SJCRH30 (cell line): ENCODE measurements around the gene ENHO. TPM values are rescaled to one million over a fixed set of nuclear protein-coding genes. Genes with fewer than 3 reads are reported as not detected.
A peak's percentile ranks its signal among the peaks of the same experiment; 100 is the strongest.

Source experiments
- DNase-seq, 2 experiments: peaks; one replicate each; pipeline ENCODE4 v3.0.0-alpha.2; 2015 to 2020
- H3K27ac ChIP-seq: fragments of 250-450 bp; sonication (Bioruptor Pico); 2 replicates; pipeline ENCODE4 v1.5.1; 2020; ENCODE audit warnings: mild to moderate bottlenecking, moderate library complexity
- H3K27me3 ChIP-seq: fragments of 250-450 bp; sonication (Bioruptor Pico); 2 replicates; pipeline ENCODE4 v1.5.1; 2020; ENCODE audit warnings: mild to moderate bottlenecking, moderate library complexity
- H3K36me3 ChIP-seq: fragments of 250-450 bp; sonication (Bioruptor Pico); 2 replicates; pipeline ENCODE4 v1.5.1; 2020; ENCODE audit warnings: mild to moderate bottlenecking, moderate library complexity
- H3K4me1 ChIP-seq: fragments of 250-450 bp; sonication (Bioruptor Pico); 2 replicates; pipeline ENCODE4 v1.5.1; 2020; ENCODE audit warnings: mild to moderate bottlenecking, moderate library complexity
- H3K4me3 ChIP-seq: fragments of 250-450 bp; sonication (Bioruptor Pico); 2 replicates; pipeline ENCODE4 v1.5.1; 2020; ENCODE audit warnings: mild to moderate bottlenecking, moderate library complexity
- H3K9me3 ChIP-seq: fragments of 250-450 bp; sonication (Bioruptor Pico); replicated peaks from 2 replicates; pipeline ENCODE4 v1.5.1; 2020; ENCODE audit warnings: mild to moderate bottlenecking, moderate library complexity
- total RNA-seq: library from RNA; depleted of rRNA; stranded (reverse); fragments of >200 nt; shearing (Covaris generic); gene quantifications from 2 replicates; pipeline ENCODE4 v1.2.3, GENCODE V29; 2014

The ENHO gene
- total RNA-seq, 1 experiment from 2014 or later = not detected

DNA sequence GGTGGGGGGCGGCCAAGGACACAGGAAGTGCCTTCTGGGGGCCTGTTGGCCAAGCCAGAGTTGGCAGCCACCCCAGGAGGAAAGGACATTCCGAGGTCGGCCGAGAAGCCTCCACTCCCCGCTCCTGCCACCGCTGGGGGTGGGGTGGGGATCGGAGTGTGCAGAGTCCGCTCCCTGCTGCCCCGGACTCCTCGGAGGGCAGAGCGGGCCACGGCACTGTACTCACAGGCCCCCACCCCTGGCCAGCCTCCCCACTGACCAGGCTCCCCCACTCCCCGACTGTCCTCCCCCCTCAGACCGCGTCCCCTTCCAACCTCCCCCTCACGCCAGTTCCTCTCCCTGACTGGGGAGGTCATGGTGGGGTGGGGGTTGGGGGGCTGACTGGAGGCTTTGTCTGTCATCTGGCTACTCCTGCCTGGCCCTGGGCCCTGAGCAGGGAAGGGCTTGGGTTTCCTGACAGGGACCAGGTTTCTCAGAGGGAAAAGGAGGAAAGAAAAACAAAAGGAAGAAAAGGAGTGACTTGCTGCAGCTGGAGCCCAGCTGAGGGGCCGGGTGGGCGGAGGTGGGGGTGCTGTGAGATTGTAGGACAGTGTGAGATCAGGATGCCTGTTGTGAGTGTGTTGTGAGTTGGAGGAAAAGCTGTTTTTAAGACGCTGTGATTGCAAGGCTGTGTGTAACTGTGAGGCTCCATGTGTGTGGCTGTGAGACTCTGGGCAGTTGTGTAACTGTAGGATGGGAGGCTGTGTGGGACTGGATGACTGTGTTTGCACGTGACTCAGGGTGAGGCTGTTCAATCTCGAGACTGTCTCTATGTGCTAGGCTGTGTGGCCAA is 37.0 kb upstream of the ENHO start:
- peak; percentile 56 to 63 for DNase-seq

GRCh38 chr9:34558919-34559623 is 36.3 kb upstream of the ENHO start:
- Histone ChIP-seq H3K4me3 (peak overlapping the region; percentile 53), H3K36me3 (no peaks in the 10 kb centered on the region), H3K9me3 (no peaks in the 10 kb centered on the region), H3K27me3 (no peaks in the 10 kb centered on the region), H3K4me1 (peaks cover 44% of the 10 kb centered on the region), H3K27ac (peak overlapping the region; percentile 70)
- peak; percentile 87 to 90 for DNase-seq

More for the DNA sequence above, 37.0 kb upstream of the ENHO start:
- H3K27me3 ChIP-seq = no peaks in the 10 kb centered on the region
- peak overlapping the region; percentile 70 for H3K27ac ChIP-seq
- no peaks in the 10 kb centered on the region for H3K36me3 ChIP-seq
- H3K4me3 ChIP-seq = peak overlapping the region; percentile 53
- no peaks in the 10 kb centered on the region for H3K9me3 ChIP-seq
- peaks cover 36% of the 10 kb centered on the region for H3K4me1 ChIP-seq

DNA sequence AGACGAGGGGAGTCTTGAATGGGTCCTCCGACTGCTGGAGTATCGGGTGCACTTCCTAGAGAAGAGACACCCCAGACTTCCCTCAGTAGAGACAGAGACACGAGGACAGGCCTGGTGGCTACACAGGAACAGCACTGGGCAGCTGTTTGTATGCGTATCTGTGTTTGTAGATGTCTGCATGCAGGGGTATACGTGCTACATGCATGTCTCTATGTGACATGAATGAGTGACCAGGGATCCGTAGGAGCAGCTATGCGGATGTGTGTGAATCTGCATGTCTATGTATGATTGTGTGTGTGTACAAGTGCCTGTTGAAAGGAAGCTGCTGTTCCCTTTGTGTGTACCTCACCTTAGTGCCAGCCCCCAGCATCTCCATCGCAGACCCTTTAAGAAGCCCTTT is 35.6 kb upstream of the ENHO start:
- Histone ChIP-seq H3K4me1 (peaks cover 51% of the 10 kb centered on the region), H3K36me3 (no peaks in the 10 kb centered on the region), H3K27me3 (no peaks in the 10 kb centered on the region), H3K4me3 (no peak overlapping the region), H3K9me3 (no peaks in the 10 kb centered on the region), H3K27ac (peak overlapping the region; percentile 70)
- peak; percentile 21 to 53 for DNase-seq

DNA sequence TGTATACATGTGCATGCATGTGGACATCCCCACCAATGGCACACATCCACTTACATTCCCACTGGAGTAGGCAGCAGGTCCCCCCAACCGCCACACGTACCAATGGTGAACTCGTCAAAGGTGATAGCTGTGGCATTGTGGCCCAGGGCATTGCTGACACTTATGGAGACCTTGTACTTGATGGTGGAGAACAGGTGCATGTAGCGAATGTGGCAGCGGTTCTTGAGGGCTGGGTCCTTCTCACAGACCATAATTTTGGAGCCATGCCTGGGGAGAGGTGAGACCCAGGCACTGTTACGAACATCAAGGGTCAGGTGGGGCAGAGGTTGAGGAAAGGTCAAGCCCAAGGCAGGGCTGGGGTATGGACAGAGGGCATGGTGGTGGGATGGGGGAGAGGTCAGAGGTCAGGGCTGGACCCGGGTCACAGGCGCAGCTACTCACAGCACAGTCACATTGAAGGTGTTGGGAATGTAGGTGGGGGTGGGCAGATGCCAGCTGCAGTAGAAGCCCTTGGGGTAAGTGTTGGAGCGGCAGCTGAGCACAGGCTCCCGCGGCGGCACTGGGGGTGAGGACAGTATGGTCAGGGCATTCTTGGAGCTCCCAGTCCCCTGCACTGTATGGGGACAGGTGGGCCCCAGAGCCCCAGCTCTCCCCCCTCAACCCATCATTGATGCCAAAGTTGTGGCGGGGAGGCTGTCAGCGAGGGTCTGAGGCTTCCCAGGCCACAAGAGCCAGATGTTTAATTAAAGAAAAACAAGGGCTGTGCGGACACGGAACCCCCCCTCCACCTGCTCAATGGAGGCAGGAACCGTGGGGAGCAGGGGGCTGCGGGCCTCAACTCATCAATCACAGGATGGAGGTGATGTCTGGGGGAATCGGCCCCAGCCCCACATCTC is 34.9 kb upstream of the ENHO start:
- Histone ChIP-seq H3K27ac (peak overlapping the region; percentile 70), H3K27me3 (no peaks in the 10 kb centered on the region), H3K4me1 (peaks cover 55% of the 10 kb centered on the region), H3K4me3 (no peak overlapping the region), H3K9me3 (no peaks in the 10 kb centered on the region), H3K36me3 (no peaks in the 10 kb centered on the region)
- peak; percentile 55 to 73 for DNase-seq

DNA sequence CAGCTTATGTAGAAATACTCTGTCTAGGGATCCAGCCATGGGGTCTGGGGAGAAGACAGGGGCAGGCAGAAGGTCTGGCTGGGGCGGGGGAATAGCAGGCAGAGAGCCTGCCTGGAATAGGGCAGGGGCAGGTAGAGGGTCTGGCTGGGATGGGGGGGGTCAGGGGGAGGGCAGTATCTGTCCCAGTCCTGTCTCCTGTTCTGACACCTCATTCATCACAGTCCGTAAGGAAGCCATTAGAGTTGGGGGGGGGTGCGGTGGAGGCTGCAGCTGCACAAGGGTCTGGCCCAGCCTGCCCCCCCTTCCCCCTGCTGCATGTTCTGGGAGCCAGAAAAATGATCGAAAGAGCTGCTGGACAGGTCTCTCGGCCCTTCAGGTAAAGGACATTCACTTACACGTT is 34.2 kb upstream of the ENHO start:
- no peaks in the 10 kb centered on the region for H3K27me3 ChIP-seq
- peaks cover 55% of the 10 kb centered on the region for H3K4me1 ChIP-seq
- H3K9me3 ChIP-seq = no peaks in the 10 kb centered on the region
- no peaks in the 10 kb centered on the region for H3K36me3 ChIP-seq
- no peak overlapping the region for H3K27ac ChIP-seq
- no peak overlapping the region for H3K4me3 ChIP-seq
- no peak for DNase-seq

DNA sequence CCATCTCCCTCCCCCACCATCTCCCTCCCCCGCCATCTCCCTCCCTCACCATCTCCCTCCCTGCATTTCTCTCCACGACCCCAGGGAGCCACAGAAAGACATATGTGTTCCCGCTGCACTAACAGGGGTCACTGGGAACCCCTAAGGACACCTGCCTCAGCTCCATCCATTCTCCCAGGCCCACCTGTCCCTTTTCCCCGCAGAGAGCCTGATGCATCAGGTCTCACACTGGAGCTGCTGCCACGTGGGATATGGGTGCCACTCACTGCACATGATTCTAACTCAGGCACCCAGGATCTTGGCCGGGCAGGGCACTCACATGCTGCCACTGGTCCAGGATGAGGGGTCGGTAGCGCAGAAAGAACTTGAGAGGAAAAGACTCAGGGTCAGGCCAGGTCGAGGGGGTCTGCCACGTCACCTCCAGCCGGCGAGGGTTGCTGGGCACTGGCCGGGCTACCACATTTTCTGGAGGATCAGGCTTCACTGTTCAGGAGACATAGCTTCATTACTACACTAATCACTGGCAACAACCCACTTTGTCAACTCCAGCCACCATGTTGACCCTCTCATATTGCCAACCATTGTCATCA is 33.2 kb upstream of the ENHO start:
- H3K4me1 ChIP-seq = peaks cover 55% of the 10 kb centered on the region
- no peaks in the 10 kb centered on the region for H3K27me3 ChIP-seq
- no peak overlapping the region for H3K27ac ChIP-seq
- no peak overlapping the region for H3K4me3 ChIP-seq
- DNase-seq = no peak
- H3K9me3 ChIP-seq = no peaks in the 10 kb centered on the region
- no peaks in the 10 kb centered on the region for H3K36me3 ChIP-seq

DNA sequence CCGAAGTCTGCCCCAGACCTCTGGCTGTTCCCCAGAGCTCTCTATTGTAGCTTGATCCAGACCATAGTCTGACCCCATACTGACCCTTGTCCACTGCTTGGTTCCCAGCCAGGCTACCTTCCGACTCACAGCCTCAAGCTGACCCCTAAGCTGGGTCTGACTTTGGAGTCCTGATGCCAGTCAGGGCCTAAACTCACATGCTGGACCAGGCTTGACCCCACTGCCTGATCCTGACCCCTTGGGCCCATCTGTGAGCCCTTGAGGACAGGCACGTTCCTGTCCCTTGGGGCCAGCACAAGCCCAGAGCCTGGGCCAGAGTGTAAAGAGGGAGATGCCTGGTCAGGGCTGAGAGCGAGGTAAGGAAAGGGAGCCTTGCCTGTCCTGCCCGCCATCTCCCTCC is 32.7 kb upstream of the ENHO start:
- no peak for DNase-seq
- H3K27me3 ChIP-seq = no peaks in the 10 kb centered on the region
- H3K4me3 ChIP-seq = no peak overlapping the region
- H3K36me3 ChIP-seq = no peaks in the 10 kb centered on the region
- no peak overlapping the region for H3K27ac ChIP-seq
- H3K4me1 ChIP-seq = peaks cover 54% of the 10 kb centered on the region
- no peaks in the 10 kb centered on the region for H3K9me3 ChIP-seq

GRCh38 chr9:34555002-34555348 is 32.2 kb upstream of the ENHO start:
- H3K4me1 ChIP-seq = peaks cover 50% of the 10 kb centered on the region
- no peaks in the 10 kb centered on the region for H3K27me3 ChIP-seq

GRCh38 chr9:34554211-34555001 is 31.6 kb upstream of the ENHO start:
- Histone ChIP-seq H3K27ac (peak overlapping the region; percentile 22), H3K27me3 (no peaks in the 10 kb centered on the region), H3K9me3 (no peaks in the 10 kb centered on the region), H3K4me3 (peak overlapping the region; percentile 15; the same call in 1 of the 2 replicates), H3K4me1 (peaks cover 50% of the 10 kb centered on the region), H3K36me3 (no peaks in the 10 kb centered on the region)
- peak; percentile 84 to 86 for DNase-seq

More at GRCh38 chr9:34555002-34555348, 32.2 kb upstream of the ENHO start:
- H3K9me3 ChIP-seq = no peaks in the 10 kb centered on the region
- H3K27ac ChIP-seq = peak overlapping the region; percentile 7; the same call in 1 of the 2 replicates
- DNase-seq = peak; percentile 72 to 73
- no peaks in the 10 kb centered on the region for H3K36me3 ChIP-seq
- H3K4me3 ChIP-seq = peak overlapping the region; percentile 3; the same call in 1 of the 2 replicates

GRCh38 chr9:34553511-34554021 is 30.8 kb upstream of the ENHO start:
- peak overlapping the region; percentile 15; the same call in 1 of the 2 replicates for H3K4me3 ChIP-seq
- no peaks in the 10 kb centered on the region for H3K27me3 ChIP-seq
- no peaks in the 10 kb centered on the region for H3K9me3 ChIP-seq
- H3K36me3 ChIP-seq = no peaks in the 10 kb centered on the region
- peak; percentile 51 to 58 for DNase-seq
- peak overlapping the region; percentile 22 for H3K27ac ChIP-seq
- peaks cover 43% of the 10 kb centered on the region for H3K4me1 ChIP-seq

- no peaks in the 10 kb centered on the region for H3K9me3 ChIP-seq
- peaks cover 37% of the 10 kb centered on the region for H3K4me1 ChIP-seq
- no peak overlapping the region for H3K4me3 ChIP-seq
- no peak overlapping the region for H3K27ac ChIP-seq
- no peaks in the 10 kb centered on the region for H3K27me3 ChIP-seq
- H3K36me3 ChIP-seq = no peaks in the 10 kb centered on the region
- no peak for DNase-seq
These were observed 30.2 kb upstream of the ENHO start for GRCh38 chr9:34552986-34553385.

- peaks cover 33% of the 10 kb centered on the region for H3K4me1 ChIP-seq
- H3K4me3 ChIP-seq = no peak overlapping the region
- no peaks in the 10 kb centered on the region for H3K36me3 ChIP-seq
- no peak overlapping the region for H3K27ac ChIP-seq
- no peaks in the 10 kb centered on the region for H3K9me3 ChIP-seq
- no peak for DNase-seq
- H3K27me3 ChIP-seq = no peaks in the 10 kb centered on the region
These were observed 29.8 kb upstream of the ENHO start for GRCh38 chr9:34552606-34552981.

- Histone ChIP-seq H3K27me3 (no peaks in the 10 kb centered on the region), H3K9me3 (no peaks in the 10 kb centered on the region), H3K4me3 (no peak overlapping the region), H3K27ac (no peak overlapping the region), H3K4me1 (peaks cover 27% of the 10 kb centered on the region), H3K36me3 (no peaks in the 10 kb centered on the region)
- DNase-seq = no peak
These were observed 29.2 kb upstream of the ENHO start for GRCh38 chr9:34551751-34552605.
